HEK293 (cell line): ENCODE data around the gene WWTR1.

ENCODE experiments used
- CTCF ChIA-PET: fragments of 350-600 bp; formaldehyde crosslinking; extraction: SDS; loops from one replicate; lab custom pipeline; 2021; ENCODE audit warnings: antibody characterized with exemption; lab: Yijun Ruan, JAX
- POLR2A ChIA-PET: fragments of 300-600 bp; formaldehyde crosslinking; extraction: SDS; loops from one replicate; lab custom pipeline; 2020; ENCODE audit warnings: antibody characterized with exemption, inconsistent platforms; lab: Yijun Ruan, JAX
- H3K27ac ChIP-seq: fragments of 200-500 bp; sonication (Bioruptor generic); 2 replicates; pipeline ENCODE4 v1.5.1; 2014; ENCODE audit warnings: low read depth, low read length, control low read depth, inconsistent platforms; ENCODE audit errors: extremely low read depth
- H3K36me3 ChIP-seq, 2 experiments: fragments of 200-500 bp in 1 of 2; sonication (Bioruptor generic) in 1 of 2; 1 replicate in 1 of 2; 2 replicates in 1 of 2; pipeline ENCODE4 v1.5.1; 2014 to 2017; ENCODE audit warnings: inconsistent platforms in 2 of 2, low read length in 2 of 2; ENCODE audit not compliant: control insufficient read depth in 2 of 2, insufficient read depth in 1 of 2
- H3K4me1 ChIP-seq: fragments of 200-500 bp; sonication (Bioruptor generic); 2 replicates; pipeline ENCODE4 v1.5.1; 2014; ENCODE audit warnings: mild to moderate bottlenecking, low read length, inconsistent platforms; ENCODE audit not compliant: control insufficient read depth, insufficient read depth
- H3K4me3 ChIP-seq: 2 replicates; pipeline ENCODE4 v1.5.1; 2011; ENCODE audit warnings: low read depth, mild to moderate bottlenecking, control low read depth, low read length, moderate library complexity
- H3K9me3 ChIP-seq: fragments of 200-500 bp; sonication (Bioruptor generic); 2 replicates; pipeline ENCODE4 v1.5.1; 2014; ENCODE audit warnings: low read depth, low read length, inconsistent platforms; ENCODE audit not compliant: control insufficient read depth, insufficient read depth
- ELK4 ChIP-seq: IDR thresholded peaks from 2 replicates; pipeline ENCODE4 v1.6.1; 2011; ENCODE audit warnings: mild to moderate bottlenecking, low read depth, low read length, borderline replicate concordance
- MYNN ChIP-seq: fragments of 450-650 bp; formaldehyde crosslinking; IDR thresholded peaks from 2 replicates; pipeline ENCODE4 v1.5.1; 2016; ENCODE audit warnings: missing biosample characterization, missing genetic modification characterization, borderline replicate concordance
- MZF1 ChIP-seq: fragments of 450-650 bp; formaldehyde crosslinking; IDR thresholded peaks from 2 replicates; pipeline ENCODE4 v1.5.1; 2017; ENCODE audit warnings: missing biosample characterization, missing genetic modification characterization, borderline replicate concordance
- OSR2 ChIP-seq: fragments of 450-650 bp; formaldehyde crosslinking; IDR thresholded peaks from 2 replicates; pipeline ENCODE4 v1.5.1; 2016; ENCODE audit warnings: missing biosample characterization, missing genetic modification characterization
- ZBTB44 ChIP-seq: fragments of 450-650 bp; IDR thresholded peaks from 2 replicates; pipeline ENCODE4 v1.5.1; 2018; ENCODE audit warnings: missing biosample characterization, mild to moderate bottlenecking, missing genetic modification characterization
- ZIC2 ChIP-seq: fragments of 450-650 bp; formaldehyde crosslinking; IDR thresholded peaks from 2 replicates; pipeline ENCODE4 v1.5.1; 2016; ENCODE audit warnings: missing biosample characterization, missing genetic modification characterization
- ZNF10 ChIP-seq: fragments of 450-650 bp; formaldehyde crosslinking; IDR thresholded peaks from 2 replicates; pipeline ENCODE4 v1.5.1; 2017; ENCODE audit warnings: missing biosample characterization, missing genetic modification characterization
- ZNF23 ChIP-seq: fragments of 450-650 bp; formaldehyde crosslinking; IDR thresholded peaks from 2 replicates; pipeline ENCODE4 v1.5.1; 2016; ENCODE audit warnings: missing biosample characterization, missing genetic modification characterization, borderline replicate concordance
- ZNF324 ChIP-seq: fragments of 450-650 bp; formaldehyde crosslinking; IDR thresholded peaks from 2 replicates; pipeline ENCODE4 v1.5.1; 2016; ENCODE audit warnings: missing biosample characterization, missing genetic modification characterization
- ZNF514 ChIP-seq: fragments of 450-650 bp; formaldehyde crosslinking; IDR thresholded peaks from 2 replicates; pipeline ENCODE4 v1.5.1; 2016; ENCODE audit warnings: missing biosample characterization, missing genetic modification characterization
- ZNF548 ChIP-seq: fragments of 450-650 bp; formaldehyde crosslinking; IDR thresholded peaks from 2 replicates; pipeline ENCODE4 v1.5.1; 2016; ENCODE audit warnings: missing biosample characterization, missing genetic modification characterization
- ZNF610 ChIP-seq: fragments of 450-650 bp; formaldehyde crosslinking; IDR thresholded peaks from 2 replicates; pipeline ENCODE4 v1.5.1; 2016; ENCODE audit warnings: missing biosample characterization, missing genetic modification characterization, borderline replicate concordance
- ZNF677 ChIP-seq: fragments of 450-650 bp; IDR thresholded peaks from 2 replicates; pipeline ENCODE4 v1.5.0; 2018; ENCODE audit warnings: missing biosample characterization, mild to moderate bottlenecking, missing genetic modification characterization, moderate library complexity
- TF ChIP-seq, protein P1 (sequence below): fragments of 450-650 bp; formaldehyde crosslinking; IDR thresholded peaks from 2 replicates; pipeline ENCODE4 v1.5.1; 2016; ENCODE audit warnings: missing biosample characterization, missing genetic modification characterization
- TF ChIP-seq, protein P2 (sequence below): fragments of 450-650 bp; formaldehyde crosslinking; IDR thresholded peaks from 2 replicates; pipeline ENCODE4 v1.5.1; 2016; ENCODE audit warnings: missing biosample characterization, missing genetic modification characterization

WWTR1 gene

GRCh38 chr3:149579838-149580542 is 77.8 kb downstream of the WWTR1 start:
- H3K36me3 ChIP-seq, result no peaks in the 10 kb centered on the region
- H3K9me3 ChIP-seq, result no peaks in the 10 kb centered on the region
- no peak for TF ChIP-seq ELK4
- peak; percentile 23; the same call in 1 of the 2 replicates for TF ChIP-seq ZIC2
- no peak overlapping the region for H3K27ac ChIP-seq
- no peak overlapping the region for H3K4me3 ChIP-seq
- H3K4me1 ChIP-seq, result peaks cover 18% of the 10 kb centered on the region
- POLR2A ChIA-PET, result no interaction called here
- CTCF ChIA-PET, result interaction anchor here (2.3 kb wide), 1 partner anchor 11 kb away, joined by 7 read pairs; no protein-coding TSS in a partner anchor

- POLR2A ChIA-PET, result no interaction called here
- H3K27ac ChIP-seq, result no peak overlapping the region
- no peak overlapping the region for H3K4me3 ChIP-seq
- H3K36me3 ChIP-seq, result no peaks in the 10 kb centered on the region
- CTCF ChIA-PET, result no interaction called here
- H3K4me1 ChIP-seq, result peaks cover 18% of the 10 kb centered on the region
- TF ChIP-seq MYNN (no peak), ZBTB44 (tag by site-specific recombination) (no peak)
- TF ChIP-seq, protein P1, sequence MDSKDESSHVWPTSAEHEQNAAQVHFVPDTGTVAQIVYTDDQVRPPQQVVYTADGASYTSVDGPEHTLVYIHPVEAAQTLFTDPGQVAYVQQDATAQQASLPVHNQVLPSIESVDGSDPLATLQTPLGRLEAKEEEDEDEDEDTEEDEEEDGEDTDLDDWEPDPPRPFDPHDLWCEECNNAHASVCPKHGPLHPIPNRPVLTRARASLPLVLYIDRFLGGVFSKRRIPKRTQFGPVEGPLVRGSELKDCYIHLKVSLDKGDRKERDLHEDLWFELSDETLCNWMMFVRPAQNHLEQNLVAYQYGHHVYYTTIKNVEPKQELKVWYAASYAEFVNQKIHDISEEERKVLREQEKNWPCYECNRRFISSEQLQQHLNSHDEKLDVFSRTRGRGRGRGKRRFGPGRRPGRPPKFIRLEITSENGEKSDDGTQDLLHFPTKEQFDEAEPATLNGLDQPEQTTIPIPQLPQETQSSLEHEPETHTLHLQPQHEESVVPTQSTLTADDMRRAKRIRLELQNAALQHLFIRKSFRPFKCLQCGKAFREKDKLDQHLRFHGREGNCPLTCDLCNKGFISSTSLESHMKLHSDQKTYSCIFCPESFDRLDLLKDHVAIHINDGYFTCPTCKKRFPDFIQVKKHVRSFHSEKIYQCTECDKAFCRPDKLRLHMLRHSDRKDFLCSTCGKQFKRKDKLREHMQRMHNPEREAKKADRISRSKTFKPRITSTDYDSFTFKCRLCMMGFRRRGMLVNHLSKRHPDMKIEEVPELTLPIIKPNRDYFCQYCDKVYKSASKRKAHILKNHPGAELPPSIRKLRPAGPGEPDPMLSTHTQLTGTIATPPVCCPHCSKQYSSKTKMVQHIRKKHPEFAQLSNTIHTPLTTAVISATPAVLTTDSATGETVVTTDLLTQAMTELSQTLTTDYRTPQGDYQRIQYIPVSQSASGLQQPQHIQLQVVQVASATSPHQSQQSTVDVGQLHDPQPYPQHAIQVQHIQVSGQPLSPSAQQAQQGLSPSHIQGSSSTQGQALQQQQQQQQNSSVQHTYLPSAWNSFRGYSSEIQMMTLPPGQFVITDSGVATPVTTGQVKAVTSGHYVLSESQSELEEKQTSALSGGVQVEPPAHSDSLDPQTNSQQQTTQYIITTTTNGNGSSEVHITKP (tag by site-specific recombination), result peak; percentile 46; the same call in 1 of the 2 replicates
- H3K9me3 ChIP-seq, result no peaks in the 10 kb centered on the region
Measured at GRCh38 chr3:149579161-149579560, 78.7 kb downstream of the WWTR1 start.

DNA sequence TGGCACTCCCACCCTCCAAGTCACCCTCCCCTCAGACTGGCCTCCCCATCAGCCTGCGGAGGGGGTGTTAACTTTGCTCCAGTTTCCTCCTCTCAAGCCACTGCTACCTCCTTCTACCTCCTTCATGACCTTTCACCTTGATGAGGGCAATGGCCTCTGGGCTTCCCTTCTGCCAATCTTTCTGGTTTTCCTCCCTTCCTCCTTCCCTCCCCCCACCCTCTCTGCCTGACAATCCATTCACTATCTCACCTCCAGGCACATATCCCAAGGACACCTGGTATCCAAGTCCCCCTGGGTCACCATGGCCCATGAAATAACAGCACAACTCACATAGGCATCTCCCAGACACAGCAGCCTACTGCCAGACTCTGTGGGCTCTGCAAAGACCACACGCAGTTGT is 80.0 kb downstream of the WWTR1 start:
- no peak overlapping the region for H3K27ac ChIP-seq

GRCh38 chr3:149575961-149576564 is 81.8 kb downstream of the WWTR1 start:
- H3K9me3 ChIP-seq, result no peaks in the 10 kb centered on the region
- ChIA-PET POLR2A (interaction anchor here (0.9 to 1.1 kb wide), 2 partner anchors 21 to 82 kb away, joined by 3 to 4 read pairs; partner anchors contain the start of gene WWTR1), CTCF (interaction anchor here (0.6 to 1.6 kb wide), 3 partner anchors 45 to 359 kb away, joined by 3 to 5 read pairs (median 5); no protein-coding TSS in a partner anchor)
- H3K27ac ChIP-seq, result peak overlapping the region; percentile 47; the same call in 1 of the 2 replicates
- peaks cover 0 to 13% of the 10 kb centered on the region in 2 experiments; a peak in 1 of 3 replicates for H3K36me3 ChIP-seq
- peaks cover 13% of the 10 kb centered on the region for H3K4me1 ChIP-seq
- no peak overlapping the region for H3K4me3 ChIP-seq
- TF ChIP-seq MZF1 (peak; percentile 98), ZNF10 (peak; percentile 46; the same call in 1 of the 2 replicates), OSR2 (peak; percentile 94), ZNF548 (tag by site-specific recombination) (no peak), ZNF610 (tag by site-specific recombination) (no peak), ZNF514 (no peak)
- TF ChIP-seq, protein P1 (tag by site-specific recombination), result peak; percentile 90
- TF ChIP-seq, protein P2, sequence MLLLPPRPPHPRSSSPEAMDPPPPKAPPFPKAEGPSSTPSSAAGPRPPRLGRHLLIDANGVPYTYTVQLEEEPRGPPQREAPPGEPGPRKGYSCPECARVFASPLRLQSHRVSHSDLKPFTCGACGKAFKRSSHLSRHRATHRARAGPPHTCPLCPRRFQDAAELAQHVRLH (tag by site-specific recombination), result no peak

More for the DNA sequence above, 80.0 kb downstream of the WWTR1 start:
- TF ChIP-seq ZNF324 (tag by site-specific recombination) (no peak), ZNF23 (tag by site-specific recombination) (no peak), ZNF677 (tag by site-specific recombination) (peak; percentile 57; the same call in 1 of the 2 replicates)
- no peaks in the 10 kb centered on the region for H3K9me3 ChIP-seq
- CTCF ChIA-PET, result interaction anchor here (1.7 kb wide), 1 partner anchor 9 kb away, joined by 3 read pairs; no protein-coding TSS in a partner anchor
- POLR2A ChIA-PET, result interaction anchor here (0.6 kb wide), 1 partner anchor 179 kb away, joined by 3 read pairs; no protein-coding TSS in a partner anchor
- no peak overlapping the region for H3K4me3 ChIP-seq
- H3K36me3 ChIP-seq, result no peaks in the 10 kb centered on the region
- H3K4me1 ChIP-seq, result peaks cover 18% of the 10 kb centered on the region
